Omental fat pad (tissue), 4 donors: Measurements from ENCODE around the gene AADAT. TPM values are rescaled to one million over a fixed set of nuclear protein-coding genes. Genes with fewer than 3 reads are reported as not detected.
"Not testable (repeated sequence)": the region's sequence is repeated elsewhere in the genome, so short reads cannot be mapped to it uniquely, and the experiment has no call there.

Experiments used
- ATAC-seq: fragments of 150-250 bp; one replicate; pipeline ENCODE4 v1.9.1; 2016; ENCODE audit warnings: mild to moderate bottlenecking, moderate library complexity; ENCODE audit not compliant: low FRiP score
- DNase-seq: peaks from one replicate; pipeline ENCODE4 v3.0.0-alpha.2; 2019; ENCODE audit warnings: low spot score
- total RNA-seq, 4 donors: library from RNA; depleted of rRNA; stranded (reverse); fragments of >200 nt; gene quantifications; one replicate each; pipeline ENCODE4 v1.1.0, GENCODE V29; 2016
- TF ChIP-seq, protein P1 (sequence below), 3 donors: fragments of 450-650 bp; IDR thresholded peaks; one replicate each; pipeline ENCODE4 v1.5.1; 2016 to 2017; ENCODE audit warnings: antibody characterized with exemption in 3 of 3, mild to moderate bottlenecking in 3 of 3, moderate library complexity in 2 of 3

AADAT gene
- total RNA-seq, 4 donors from 2014 or later: 1.9 to 4.7 (median 3.8) TPM

DNA sequence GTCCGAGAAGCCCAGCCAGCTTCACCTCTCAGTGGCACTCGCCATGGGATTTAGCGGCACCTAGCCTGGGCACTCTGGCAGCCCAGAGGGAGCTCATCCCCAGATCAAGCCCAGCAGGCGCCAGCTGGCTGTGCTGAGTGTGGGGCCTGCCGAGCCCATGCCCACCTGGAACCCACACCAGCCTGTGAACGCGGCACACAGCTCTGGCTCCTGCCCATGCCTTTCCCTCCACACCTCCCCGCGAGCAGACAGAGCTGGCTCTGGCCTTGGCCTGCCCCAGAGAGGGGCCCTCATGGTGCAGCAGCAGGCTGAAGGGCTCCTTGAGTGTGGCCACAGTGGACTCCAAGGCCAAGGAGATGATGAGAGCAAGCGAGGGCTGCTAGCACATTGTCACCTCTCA is 38.0 kb upstream of the AADAT start:
- DNase-seq (no peak), ATAC-seq (no peak)
- TF ChIP-seq, protein P1, sequence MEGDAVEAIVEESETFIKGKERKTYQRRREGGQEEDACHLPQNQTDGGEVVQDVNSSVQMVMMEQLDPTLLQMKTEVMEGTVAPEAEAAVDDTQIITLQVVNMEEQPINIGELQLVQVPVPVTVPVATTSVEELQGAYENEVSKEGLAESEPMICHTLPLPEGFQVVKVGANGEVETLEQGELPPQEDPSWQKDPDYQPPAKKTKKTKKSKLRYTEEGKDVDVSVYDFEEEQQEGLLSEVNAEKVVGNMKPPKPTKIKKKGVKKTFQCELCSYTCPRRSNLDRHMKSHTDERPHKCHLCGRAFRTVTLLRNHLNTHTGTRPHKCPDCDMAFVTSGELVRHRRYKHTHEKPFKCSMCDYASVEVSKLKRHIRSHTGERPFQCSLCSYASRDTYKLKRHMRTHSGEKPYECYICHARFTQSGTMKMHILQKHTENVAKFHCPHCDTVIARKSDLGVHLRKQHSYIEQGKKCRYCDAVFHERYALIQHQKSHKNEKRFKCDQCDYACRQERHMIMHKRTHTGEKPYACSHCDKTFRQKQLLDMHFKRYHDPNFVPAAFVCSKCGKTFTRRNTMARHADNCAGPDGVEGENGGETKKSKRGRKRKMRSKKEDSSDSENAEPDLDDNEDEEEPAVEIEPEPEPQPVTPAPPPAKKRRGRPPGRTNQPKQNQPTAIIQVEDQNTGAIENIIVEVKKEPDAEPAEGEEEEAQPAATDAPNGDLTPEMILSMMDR (IDR thresholded peaks at IDR 0.05): no peak

DNA sequence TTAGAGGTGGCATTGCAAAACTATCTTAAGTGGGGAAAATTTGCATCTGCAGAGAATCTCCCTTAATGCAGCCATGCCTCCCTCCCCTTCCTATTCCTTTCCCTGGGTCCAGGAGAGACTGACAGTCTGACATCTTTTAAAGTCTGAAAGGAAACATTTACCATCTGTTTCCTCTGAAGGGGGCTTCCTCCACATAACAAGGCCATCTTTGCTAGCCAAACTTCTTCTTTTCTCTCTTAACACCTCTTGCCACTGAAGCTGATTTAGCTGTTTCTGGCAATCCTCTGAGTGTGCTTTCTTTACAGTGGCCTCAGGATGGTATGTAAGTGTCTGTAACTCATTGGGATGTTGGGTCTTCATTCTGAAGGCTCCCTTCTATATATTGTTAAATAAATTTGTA is 34.6 kb upstream of the AADAT start:
- ATAC-seq (no peak), DNase-seq (no peak)
- TF ChIP-seq, protein P1 (IDR thresholded peaks at IDR 0.05): no peak

DNA sequence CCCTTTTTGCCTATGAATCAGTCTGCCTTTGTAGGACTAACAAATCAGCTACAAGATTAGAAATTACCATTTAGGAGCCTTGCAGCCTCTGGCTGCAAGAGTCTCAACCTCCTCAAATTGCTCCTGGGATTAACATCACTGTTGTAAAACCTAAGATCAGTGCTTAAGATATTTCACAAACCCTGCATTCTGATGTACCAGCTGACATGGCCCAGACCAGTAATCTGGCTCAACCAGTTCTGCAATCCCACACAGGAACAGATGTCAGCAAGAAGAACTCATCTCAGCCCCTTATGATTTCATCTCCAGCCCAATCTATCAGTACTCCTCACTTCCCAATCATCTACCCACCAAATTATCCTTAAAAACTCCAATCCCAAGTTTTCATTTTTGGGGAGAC is 32.5 kb upstream of the AADAT start:
- TF ChIP-seq, protein P1 (IDR thresholded peaks at IDR 0.05): no peak
- no peak for ATAC-seq
- no peak for DNase-seq

DNA sequence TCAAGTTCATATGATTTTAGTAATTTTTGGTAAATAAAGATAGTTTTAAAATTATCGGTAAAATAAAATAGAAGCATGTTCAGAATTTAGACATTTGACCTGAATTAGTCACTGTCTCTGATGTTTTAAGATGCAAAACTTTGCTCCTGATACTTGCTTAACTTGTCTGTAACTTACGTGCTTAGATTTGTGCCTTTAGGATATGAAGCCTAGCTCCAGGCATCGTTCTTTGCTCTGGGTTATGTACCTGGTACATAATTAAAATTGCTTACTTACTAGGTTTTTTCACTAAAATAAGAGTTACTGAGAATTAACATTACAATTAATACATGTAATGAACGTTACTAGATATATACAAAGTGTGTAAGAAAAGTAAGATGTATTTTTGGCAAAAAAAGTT is 24.9 kb upstream of the AADAT start:
- DNase-seq (no peak), ATAC-seq (no peak)
- TF ChIP-seq, protein P1 (IDR thresholded peaks at IDR 0.05): no peak

DNA sequence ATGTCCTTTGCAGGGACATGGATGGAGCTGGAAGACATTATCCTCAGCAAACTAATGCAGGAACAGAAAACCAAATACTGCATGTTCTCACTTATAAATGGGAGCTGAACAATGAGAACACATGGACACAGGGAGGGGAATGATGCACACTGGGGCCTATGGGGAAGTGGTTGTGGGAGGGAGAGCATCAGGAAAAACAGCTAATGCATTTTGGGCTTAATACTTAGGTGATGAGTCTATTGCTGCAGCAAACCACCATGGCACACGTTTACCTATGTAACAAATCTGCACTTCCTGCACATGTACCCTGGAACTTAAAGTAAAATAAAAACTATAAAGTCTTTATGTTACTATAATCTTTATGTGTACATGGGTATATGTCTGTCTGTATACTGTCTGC is 24.4 kb upstream of the AADAT start:
- DNase-seq, ATAC-seq: not testable (repeated sequence)

DNA sequence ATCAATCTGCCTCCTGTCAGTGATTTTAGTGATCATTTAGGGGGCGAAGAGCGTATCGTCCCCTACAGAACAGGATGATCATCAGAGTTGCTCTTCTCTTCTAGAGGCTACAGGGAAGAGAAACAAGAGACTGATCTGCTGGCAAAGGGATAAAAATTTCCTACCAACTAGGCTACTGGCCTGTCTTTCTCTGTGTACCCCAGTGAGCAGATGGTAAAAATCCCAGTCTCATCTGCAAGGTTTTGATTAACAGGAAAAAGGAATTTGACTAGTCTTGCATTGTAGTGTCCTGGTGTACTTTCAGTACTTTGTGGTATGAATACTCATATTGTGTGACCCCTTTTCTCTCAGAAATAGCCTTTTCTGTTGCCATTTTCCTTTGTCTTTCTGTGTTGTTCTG is 21.8 kb upstream of the AADAT start:
- DNase-seq (no peak), ATAC-seq (no peak)
- TF ChIP-seq, protein P1 (IDR thresholded peaks at IDR 0.05): no peak

DNA sequence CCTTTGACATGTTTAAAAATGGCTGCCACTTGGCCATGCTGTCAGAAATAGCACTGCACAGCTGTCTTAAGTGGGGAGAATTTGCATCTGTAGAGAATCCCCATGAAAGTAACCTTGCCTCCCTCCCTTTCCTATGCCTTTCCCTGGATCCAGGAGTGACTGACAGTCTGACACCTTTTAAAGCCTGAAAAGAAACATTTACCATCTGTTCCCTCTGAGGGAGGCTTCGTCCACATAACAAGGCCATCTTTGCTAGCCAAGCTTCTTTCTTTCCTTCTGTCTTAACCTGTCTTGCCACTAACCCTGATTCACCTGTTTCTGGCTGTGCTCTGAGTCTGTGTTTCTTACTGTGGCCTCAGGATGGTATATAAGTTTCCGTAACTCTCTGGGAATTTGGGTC is 21.3 kb upstream of the AADAT start:
- TF ChIP-seq, protein P1 (IDR thresholded peaks at IDR 0.05): no peak
- ATAC-seq (no peak), DNase-seq (no peak)

DNA sequence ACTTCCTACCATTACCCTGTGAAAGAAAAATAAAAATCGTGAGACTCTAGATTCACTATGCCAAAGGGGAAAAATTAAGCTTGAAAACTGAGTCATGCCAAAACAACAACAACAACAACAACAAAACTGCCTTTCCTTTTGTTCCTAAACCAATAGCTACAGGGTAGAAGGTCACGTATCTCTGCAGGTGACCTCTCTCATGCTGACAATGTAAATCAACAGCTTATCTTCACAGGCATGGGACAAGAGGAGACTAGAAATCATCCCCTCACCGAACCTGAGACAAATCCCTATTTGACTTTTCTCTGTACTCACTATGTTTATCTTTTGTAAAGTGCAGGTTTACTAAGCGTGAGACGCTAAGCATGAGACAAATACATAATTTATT is 20.5 kb upstream of the AADAT start:
- TF ChIP-seq, protein P1 (IDR thresholded peaks at IDR 0.05): no peak
- ATAC-seq: no peak
- no peak for DNase-seq
